ENCODE measurements around the gene HOXA7.

Gene HOXA7

GRCh38 chr7:27153526-27153925 lies 2.9 kb downstream of the HOXA7 start:
- Mint-ChIP-seq H3K27ac (ENCODE audit: low read depth) (no peak overlapping the region), H3K36me3 (ENCODE audit: insufficient read depth) (peaks cover 36% of the 10 kb centered on the region), H3K4me1 (peaks cover 50% of the 10 kb centered on the region), H3K4me3 (no peak overlapping the region), H3K9me3 (no peaks in the 10 kb centered on the region), H3K27me3 (peaks cover 96% of the 10 kb centered on the region)
- DNase-seq (ENCODE audit: low spot score in 2 of 2) (no peak), ATAC-seq (replicated peaks; ENCODE audit: extremely low read depth, poor library complexity, severe bottlenecking) (no peak)

GRCh38 chr7:27152816-27153442 lies 3.5 kb downstream of the HOXA7 start:
- H3K9me3 Mint-ChIP-seq: no peaks in the 10 kb centered on the region
- H3K27ac Mint-ChIP-seq (ENCODE audit: low read depth): no peak overlapping the region
- H3K4me3 Mint-ChIP-seq: no peak overlapping the region
- H3K27me3 Mint-ChIP-seq: peaks cover 96% of the 10 kb centered on the region
- peaks cover 47% of the 10 kb centered on the region for H3K4me1 Mint-ChIP-seq
- peaks cover 32% of the 10 kb centered on the region for H3K36me3 Mint-ChIP-seq (ENCODE audit: insufficient read depth)
- ATAC-seq (replicated peaks; ENCODE audit: extremely low read depth, poor library complexity, severe bottlenecking) (no peak), DNase-seq (ENCODE audit: low spot score in 2 of 2) (no peak)

- DNase-seq (ENCODE audit: low spot score in 2 of 2): no peak
- no peaks in the 10 kb centered on the region for H3K9me3 Mint-ChIP-seq
- H3K4me3 Mint-ChIP-seq: peak within 1 kb of the TSS; percentile 82
- H3K36me3 Mint-ChIP-seq (ENCODE audit: insufficient read depth): peaks cover 26% of the 10 kb centered on the region
- ATAC-seq (replicated peaks; ENCODE audit: extremely low read depth, poor library complexity, severe bottlenecking): no peak
- H3K27ac Mint-ChIP-seq (ENCODE audit: low read depth): peak within 1 kb of the TSS; percentile 77
- H3K4me1 Mint-ChIP-seq: peaks cover 44% of the 10 kb centered on the region
- peaks cover 96% of the 10 kb centered on the region for H3K27me3 Mint-ChIP-seq
Observed at GRCh38 chr7:27151931-27152815, 4.3 kb downstream of the HOXA7 start, which contains the start of gene HOXA3. TSS of gene HOXA3 (minus strand) at chr7:27152583. CDS start at chr7:27110640, 41,943 bp downstream.

- peaks cover 96% of the 10 kb centered on the region for H3K27me3 Mint-ChIP-seq
- no peaks in the 10 kb centered on the region for H3K9me3 Mint-ChIP-seq
- peak overlapping the region; percentile 77 for H3K27ac Mint-ChIP-seq (ENCODE audit: low read depth)
- peaks cover 44% of the 10 kb centered on the region for H3K4me1 Mint-ChIP-seq
- H3K4me3 Mint-ChIP-seq: peak overlapping the region; percentile 82
- ATAC-seq (replicated peaks; ENCODE audit: extremely low read depth, poor library complexity, severe bottlenecking) (no peak), DNase-seq (ENCODE audit: low spot score in 2 of 2) (no peak)
- peaks cover 22% of the 10 kb centered on the region for H3K36me3 Mint-ChIP-seq (ENCODE audit: insufficient read depth)
Observed at GRCh38 chr7:27151341-27151930, 5.0 kb downstream of the HOXA7 start.

GRCh38 chr7:27150568-27151340 lies 5.7 kb downstream of the HOXA7 start:
- Mint-ChIP-seq H3K9me3 (no peaks in the 10 kb centered on the region), H3K4me1 (peaks cover 43% of the 10 kb centered on the region)
- DNase-seq (ENCODE audit: low spot score in 2 of 2): no peak

GRCh38 chr7:27149842-27150567 lies 6.5 kb downstream of the HOXA7 start:
- H3K4me3 Mint-ChIP-seq: peak overlapping the region; percentile 82
- H3K4me1 Mint-ChIP-seq: peaks cover 37% of the 10 kb centered on the region
- ATAC-seq (replicated peaks; ENCODE audit: extremely low read depth, poor library complexity, severe bottlenecking): no peak
- H3K36me3 Mint-ChIP-seq (ENCODE audit: insufficient read depth): peaks cover 14% of the 10 kb centered on the region
- H3K27ac Mint-ChIP-seq (ENCODE audit: low read depth): no peak overlapping the region
- H3K27me3 Mint-ChIP-seq: peaks cover 96% of the 10 kb centered on the region
- no peaks in the 10 kb centered on the region for H3K9me3 Mint-ChIP-seq
- DNase-seq (ENCODE audit: low spot score in 2 of 2): no peak

More at GRCh38 chr7:27150568-27151340, 5.7 kb downstream of the HOXA7 start:
- Mint-ChIP-seq H3K27me3 (peaks cover 96% of the 10 kb centered on the region), H3K4me3 (peak overlapping the region; percentile 82), H3K36me3 (ENCODE audit: insufficient read depth) (peaks cover 16% of the 10 kb centered on the region), H3K27ac (ENCODE audit: low read depth) (peak overlapping the region; percentile 77)
- peak; percentile 69 for ATAC-seq (replicated peaks; ENCODE audit: extremely low read depth, poor library complexity, severe bottlenecking)

- Mint-ChIP-seq H3K4me3 (no peak overlapping the region), H3K27me3 (peaks cover 88% of the 10 kb centered on the region), H3K4me1 (peaks cover 27% of the 10 kb centered on the region), H3K27ac (ENCODE audit: low read depth) (no peak overlapping the region), H3K36me3 (ENCODE audit: insufficient read depth) (peaks cover 9% of the 10 kb centered on the region), H3K9me3 (no peaks in the 10 kb centered on the region)
- DNase-seq (ENCODE audit: low spot score in 2 of 2) (no peak), ATAC-seq (replicated peaks; ENCODE audit: extremely low read depth, poor library complexity, severe bottlenecking) (no peak)
Observed at GRCh38 chr7:27148756-27149641, 7.5 kb downstream of the HOXA7 start.

GRCh38 chr7:27148031-27148755 lies 8.3 kb downstream of the HOXA7 start:
- H3K27ac Mint-ChIP-seq (ENCODE audit: low read depth): no peak overlapping the region
- ATAC-seq (replicated peaks; ENCODE audit: extremely low read depth, poor library complexity, severe bottlenecking): no peak
- DNase-seq (ENCODE audit: low spot score in 2 of 2): no peak
- H3K4me1 Mint-ChIP-seq: peaks cover 27% of the 10 kb centered on the region
- peak overlapping the region; percentile 41 for H3K4me3 Mint-ChIP-seq
- peaks cover 9% of the 10 kb centered on the region for H3K36me3 Mint-ChIP-seq (ENCODE audit: insufficient read depth)
- peaks cover 80% of the 10 kb centered on the region for H3K27me3 Mint-ChIP-seq
- H3K9me3 Mint-ChIP-seq: no peaks in the 10 kb centered on the region

GRCh38 chr7:27147199-27148030 lies 9.1 kb downstream of the HOXA7 start, which contains the start of gene HOXA6:
TSS of gene HOXA6 (minus strand) at chr7:27147774. CDS start at chr7:27147749, 25 bp downstream.
- Mint-ChIP-seq H3K4me3 (peak within 1 kb of the TSS; percentile 41), H3K27ac (ENCODE audit: low read depth) (no peak within 1 kb of the TSS), H3K4me1 (peaks cover 27% of the 10 kb centered on the region), H3K27me3 (peaks cover 79% of the 10 kb centered on the region), H3K9me3 (no peaks in the 10 kb centered on the region), H3K36me3 (ENCODE audit: insufficient read depth) (peaks cover 9% of the 10 kb centered on the region)
- DNase-seq (ENCODE audit: low spot score in 2 of 2) (no peak), ATAC-seq (replicated peaks; ENCODE audit: extremely low read depth, poor library complexity, severe bottlenecking) (no peak)

Measured in central memory CD8-positive, alpha-beta T cell (primary cell).